K562 (cell line): Measurements from ENCODE around the gene NUDT15. TPM values are rescaled to one million over a fixed set of nuclear protein-coding genes. Genes with fewer than 3 reads are reported as not detected.

Experiments
- ATAC-seq: fragments of 200-7000 bp; cut with Tn5 transposase; 3 replicates; pipeline ENCODE4 v1.9.1; 2020; ENCODE audit warnings: moderate library complexity
- BruUV-seq: library from RNA; stranded (reverse); fragments of 400-500 nt; replicated peaks from 2 replicates; lab custom pipeline; 2021; lab: Mats Ljungman, UMichigan
- CTCF ChIA-PET: fragments of 300-600 bp; formaldehyde crosslinking; extraction: SDS; loops from one replicate; lab custom pipeline; 2021; ENCODE audit warnings: low intra/inter-chr PET ratio; lab: Yijun Ruan, JAX
- POLR2A ChIA-PET: fragments of 300-600, 350-650 bp; sonication (Branson Sonifier 250); formaldehyde crosslinking; extraction: SDS; loops from one replicate; lab custom pipeline; 2021; ENCODE audit warnings: antibody characterized with exemption, inconsistent platforms; lab: Yijun Ruan, JAX
- DNase-seq, 4 experiments: peaks; one replicate each; pipeline versions ENCODE4 v3.0.0 to v3.0.0-alpha.2; 2011 to 2018; ENCODE audit warnings: low spot score in 3 of 4, mixed read lengths in 3 of 4; ENCODE audit errors: extremely low read depth in 1 of 4
- FAIRE-seq: peaks from 2 replicates; lab custom pipeline; 2011; peaks lifted over from hg19 to GRCh38; lab: Jason Lieb, UNC
- H2AFZ ChIP-seq: 2 replicates; pipeline ENCODE4 v1.6.0; 2011; ENCODE audit warnings: low read depth, low read length, control low read depth, inconsistent platforms
- H3K27ac ChIP-seq: fragments of 200-600 bp; 3 replicates; pipeline ENCODE4 v1.8.0; 2011; ENCODE audit warnings: low read depth, mild to moderate bottlenecking, control low read depth, inconsistent platforms, low read length, moderate library complexity, mixed read lengths; ENCODE audit errors: extremely low read depth
- H3K27me3 ChIP-seq, 2 experiments: fragments of 300-600 bp in 1 of 2; 2 replicates in 1 of 2; 3 replicates in 1 of 2; pipeline versions ENCODE4 v1.6.0 to v1.8.0; 2011; ENCODE audit warnings: inconsistent platforms in 2 of 2, low read length in 2 of 2, mild to moderate bottlenecking in 1 of 2, mixed read lengths in 1 of 2, moderate library complexity in 1 of 2; ENCODE audit not compliant: control insufficient read depth in 2 of 2, insufficient read depth in 2 of 2
- H3K36me3 ChIP-seq: fragments of 300-600 bp; 3 replicates; pipeline ENCODE4 v1.8.0; 2011; ENCODE audit warnings: mild to moderate bottlenecking, low read length, inconsistent platforms; ENCODE audit not compliant: control insufficient read depth, insufficient read depth
- H3K4me1 ChIP-seq, 2 experiments: fragments of 200-600 bp in 1 of 2; replicated peaks in 1 of 2; 2 replicates in 1 of 2; 3 replicates in 1 of 2; pipeline versions ENCODE4 v1.5.1 to v1.8.0; 2011; ENCODE audit warnings: inconsistent platforms in 2 of 2, low read length in 2 of 2, mild to moderate bottlenecking in 1 of 2, mixed read lengths in 1 of 2, moderate library complexity in 1 of 2; ENCODE audit not compliant: control insufficient read depth in 2 of 2, insufficient read depth in 2 of 2
- H3K4me2 ChIP-seq: 2 replicates; pipeline ENCODE4 v1.6.1; 2011; ENCODE audit warnings: low read length, control low read depth, inconsistent platforms, mixed read lengths; ENCODE audit not compliant: insufficient read depth
- H3K4me3 ChIP-seq: fragments of 200-600 bp; sonication (generic), shearing (Covaris generic); 2 replicates; pipeline ENCODE4 v1.5.1; 2016; ENCODE audit warnings: control low read depth, inconsistent platforms
- H3K79me2 ChIP-seq: fragments of 200-600 bp; 3 replicates; pipeline ENCODE4 v1.8.0; 2011; ENCODE audit warnings: low read length, inconsistent platforms; ENCODE audit not compliant: control insufficient read depth, insufficient read depth
- H3K9ac ChIP-seq, 2 experiments: 2 replicates each; pipeline versions ENCODE4 v1.6.0 to v1.6.1; 2011; ENCODE audit warnings: low read depth in 2 of 2, low read length in 2 of 2, control low read depth in 1 of 2, inconsistent platforms in 1 of 2, mild to moderate bottlenecking in 1 of 2, mixed read lengths in 1 of 2; ENCODE audit not compliant: insufficient read depth in 1 of 2
- H3K9me1 ChIP-seq: one replicate; pipeline ENCODE4 v1.6.0; 2011; ENCODE audit warnings: inconsistent platforms, mild to moderate bottlenecking, low read length, moderate library complexity; ENCODE audit not compliant: control insufficient read depth, insufficient read depth
- H3K9me3 ChIP-seq: replicated peaks from 2 replicates; pipeline ENCODE4 v1.5.1; 2011; ENCODE audit warnings: low read depth, low read length, inconsistent platforms; ENCODE audit not compliant: control insufficient read depth, insufficient read depth
- H4K20me1 ChIP-seq: replicated peaks from 2 replicates; pipeline ENCODE4 v1.6.1; 2011; ENCODE audit warnings: low read length, inconsistent platforms, mixed read lengths; ENCODE audit not compliant: control insufficient read depth, insufficient read depth
- ESRRA ChIP-seq: fragments of 450-650 bp; IDR thresholded peaks from 2 replicates; pipeline ENCODE4 v1.6.1; 2014; ENCODE audit warnings: low read depth, mild to moderate bottlenecking, moderate library complexity, borderline replicate concordance
- HOXB6 ChIP-seq: fragments of 250-450 bp; sonication (Bioruptor Pico); IDR thresholded peaks from 2 replicates; pipeline ENCODE4 v1.5.1; 2022; ENCODE audit warnings: mild to moderate bottlenecking, borderline replicate concordance
- POU5F1 ChIP-seq: fragments of 150-350 bp; IDR thresholded peaks from 2 replicates; pipeline ENCODE4 v1.6.1; 2014; ENCODE audit warnings: borderline replicate concordance, low read length, low read depth, mild to moderate bottlenecking; ENCODE audit not compliant: partially characterized antibody
- PRPF4 ChIP-seq: fragments of 200-400 bp; formaldehyde crosslinking; IDR thresholded peaks from one replicate; pipeline ENCODE4 v1.6.1; 2017; ENCODE audit warnings: low read length, low read depth, mild to moderate bottlenecking; ENCODE audit not compliant: insufficient read depth, poor library complexity, severe bottlenecking
- PYGO2 ChIP-seq: fragments of 450-650 bp; IDR thresholded peaks from 2 replicates; pipeline ENCODE4 v1.6.1; 2016; ENCODE audit warnings: mild to moderate bottlenecking, missing genetic modification characterization, moderate library complexity, missing compliant biosample characterization
- TAF7 ChIP-seq: fragments of 450-650 bp; IDR thresholded peaks from 2 replicates; pipeline ENCODE4 v1.6.1; 2016; ENCODE audit warnings: missing genetic modification characterization, missing compliant biosample characterization
- ZBTB7A ChIP-seq: IDR thresholded peaks from 2 replicates; pipeline ENCODE4 v1.6.1; 2011; ENCODE audit warnings: low read depth, mild to moderate bottlenecking, low read length, moderate library complexity, borderline replicate concordance; ENCODE audit not compliant: control insufficient read depth
- ZNF436 ChIP-seq: fragments of 250-450, 450-650 bp; sonication (Bioruptor Pico); formaldehyde crosslinking; IDR thresholded peaks from 2 replicates; pipeline ENCODE4 v1.7.0; 2020; ENCODE audit warnings: mild to moderate bottlenecking
- WGBS: fragments of 100-300 bp; shearing (Covaris generic); methylation state at CpG from one replicate; pipeline ENCODE4 v1.1.6; 2016; ENCODE audit warnings: low coverage, mixed read lengths; ENCODE audit not compliant: insufficient coverage; ENCODE audit errors: missing lambda C conversion rate; 5-methylcytosine and 5-hydroxymethylcytosine counted together
- in situ Hi-C: fragments of 300-500 bp; cut with MboI; formaldehyde crosslinking; loops from 4 replicates; pipeline ENCODE4 v1.15.0; 2018; ENCODE audit warnings: inconsistent platforms, mixed read lengths
- intact Hi-C: fragments of 100-400 bp; cut with micrococcal nuclease; formaldehyde crosslinking; loops from 2 replicates; pipeline ENCODE4 v1.14.2; 2022
- polyA plus RNA-seq, 8 experiments: library from polyadenylated mRNA; depleted of rRNA in 4 of 8; stranded (reverse) in 5 of 8; unstranded in 3 of 8; fragments of >200 nt; fragmentation: Nextera tagmentation in 2 of 8; fragmentation: Illumina TruSeq in 1 of 8; extraction: Ambion mirVana in 2 of 8; extraction: Trizol in 1 of 8; gene quantifications; 2 replicates each; pipeline versions ENCODE4 v1.2.1 to v1.2.3, GENCODE V29; 2011 to 2014; ENCODE audit warnings: inconsistent platforms in 1 of 8, missing spikeins in 1 of 8
- total RNA-seq, 7 experiments: library from RNA; depleted of rRNA in 6 of 7; stranded (reverse); fragments of >200 nt in 6 of 7; fragmentation: Illumina TruSeq in 2 of 7; extraction: Trizol in 2 of 7; gene quantifications; 2 replicates each; pipeline versions ENCODE4 v1.2.1 to v1.2.3, GENCODE V29; 2011 to 2021; ENCODE audit warnings: low replicate concordance in 1 of 7

The NUDT15 gene
- total and polyA plus RNA-seq, 9 of the 15 experiments (the other 6 are each of a cell fraction or from before 2014, with no cell fraction given): 14.2 to 26.9 (median 21.6) TPM

- 0% methylated on average over 12 of the region's 25 CpGs for WGBS
- H3K4me2 ChIP-seq: peak overlapping the region; percentile 85
- peaks cover 42% of the 10 kb centered on the region for H3K79me2 ChIP-seq
- no peak for FAIRE-seq
- BruUV-seq: TSS peak; percentile 49
- H3K9ac ChIP-seq: peak overlapping the region; percentile 81 to 99
- peak overlapping the region; percentile 67 for H3K27ac ChIP-seq
- H3K9me3 ChIP-seq: no peaks in the 10 kb centered on the region
- H4K20me1 ChIP-seq: no peaks in the 10 kb centered on the region
- peak in 3 of 4 experiments; percentile 6 to 20 (median 9) for DNase-seq
- intact Hi-C loops: no loop called here
- TF ChIP-seq TAF7 (tag) (no peak), HOXB6 (no peak), PYGO2 (no peak), POU5F1 (no peak), ESRRA (no peak), ZNF436 (no peak), ZBTB7A (peak; percentile 49; the same call in 1 of the 2 replicates), PRPF4 (no peak)
- no peaks in the 10 kb centered on the region for H3K9me1 ChIP-seq
- in situ Hi-C loops: no loop called here
- peaks cover 2 to 13% of the 10 kb centered on the region in 2 experiments; a peak in 4 of 5 replicates for H3K4me1 ChIP-seq
- H3K4me3 ChIP-seq: peak overlapping the region; percentile 90
- H3K36me3 ChIP-seq: peaks cover 19% of the 10 kb centered on the region; the same call in 2 of the 3 replicates
- ChIA-PET CTCF (interaction anchor here (1.1 kb wide), 1 partner anchor 15 kb away, joined by 3 read pairs; no protein-coding TSS in a partner anchor), POLR2A (interaction anchor here (0.7 kb wide), 1 partner anchor 35 kb away, joined by 4 read pairs; no protein-coding TSS in a partner anchor)
- no peaks in the 10 kb centered on the region for H3K27me3 ChIP-seq
- peak overlapping the region; percentile 99 for H2AFZ ChIP-seq
- ATAC-seq: peak; percentile 69
Observed at GRCh38 chr13:48000559-48001113, 36.9 kb upstream of the NUDT15 start.
